Kidney (tissue), 14 donors: ENCODE measurements around the gene AMOTL2. TPM values are rescaled to one million over a fixed set of nuclear protein-coding genes. Genes with fewer than 3 reads are reported as not detected.

Source experiments
- DNase-seq, 5 donors: peaks; one replicate each; pipeline ENCODE4 v3.0.0-alpha.2; 2013 to 2020
- FAIRE-seq: peaks from 2 replicates; lab custom pipeline; 2012; peaks lifted over from hg19 to GRCh38; lab: Jason Lieb, UNC
- H3K27ac ChIP-seq, 2 donors: one replicate each; pipeline ENCODE4 v1.7.0; 2013; ENCODE audit warnings: low read depth in 2 of 2, low read length in 2 of 2, inconsistent platforms in 1 of 2
- H3K27me3 ChIP-seq: one replicate; pipeline ENCODE4 v1.7.1; 2013; ENCODE audit warnings: low read length, inconsistent platforms; ENCODE audit not compliant: control insufficient read depth, insufficient read depth
- H3K36me3 ChIP-seq, 3 donors: one replicate each; pipeline versions ENCODE4 v1.7.0 to v1.7.1; 2013; ENCODE audit warnings: low read length in 3 of 3, control low read depth in 1 of 3, inconsistent platforms in 1 of 3; ENCODE audit not compliant: insufficient read depth in 3 of 3, control insufficient read depth in 2 of 3
- H3K4me1 ChIP-seq, 3 donors: one replicate each; pipeline versions ENCODE4 v1.7.0 to v1.7.1; 2013; ENCODE audit warnings: low read length in 3 of 3, inconsistent platforms in 1 of 3, low read depth in 1 of 3; ENCODE audit not compliant: control insufficient read depth in 2 of 3, insufficient read depth in 2 of 3
- H3K4me3 ChIP-seq, 3 donors: one replicate each; pipeline versions ENCODE4 v1.7.0 to v1.8.1; 2013; ENCODE audit warnings: low read length in 3 of 3, control low read depth in 1 of 3, inconsistent platforms in 1 of 3
- H3K9ac ChIP-seq, 3 donors: one replicate each; pipeline versions ENCODE4 v1.7.0 to v1.7.1; 2013; ENCODE audit warnings: low read length in 3 of 3, control low read depth in 1 of 3, inconsistent platforms in 1 of 3
- H3K9me3 ChIP-seq, 3 donors: one replicate each; pipeline versions ENCODE4 v1.7.0 to v1.7.1; 2013; ENCODE audit warnings: low read length in 3 of 3, control low read depth in 1 of 3, inconsistent platforms in 1 of 3; ENCODE audit not compliant: control insufficient read depth in 2 of 3, insufficient read depth in 1 of 3
- CTCF ChIP-seq: IDR thresholded peaks from 3 replicates; pipeline ENCODE4 v1.5.1; 2012; ENCODE audit warnings: mild to moderate bottlenecking, moderate library complexity, borderline replicate concordance; ENCODE audit not compliant: insufficient read depth; ENCODE audit errors: extremely low read depth
- intact Hi-C: fragments of 100-400 bp; cut with DNase I; formaldehyde crosslinking; loops from one replicate; pipeline ENCODE4 v1.11.1; 2022
- polyA plus RNA-seq: library from polyadenylated mRNA; stranded (reverse); fragments of 350-450 nt; fragmentation: Illumina TruSeq; extraction: RNeasy Lipid Tissue Mini Kit (QIAGEN cat#74804); gene quantifications from one replicate; pipeline ENCODE4 v1.2.3, GENCODE V29; 2014; ENCODE audit warnings: low read depth, low replicate concordance; ENCODE audit not compliant: insufficient read depth
- total RNA-seq: library from RNA; stranded (reverse); fragmentation: NEBNext Ultra II Directional; extraction: Animal tissue kit (Norgen Biotek cat#: 25700); gene quantifications from one replicate; pipeline ENCODE4 v1.2.1, GENCODE V29; 2021
- donor health status: control.
- donor health status: control.
- donor health status: control.
- donor health status: control.
- donor health status: control.
- donor health status: DM: yes; HTN: yes; CAD: no.
- donor health status: Normal renal cell carcinoma (clear cell type).

Gene AMOTL2
- total and polyA plus RNA-seq, 2 donors from 2014 or later: 19.5 to 83.5 TPM

- no peak for FAIRE-seq
- no peak for TF ChIP-seq CTCF
- Histone ChIP-seq H3K27me3 (no peaks in the 10 kb centered on the region), H3K4me3 (peak overlapping the region in 2 of 3 donors; percentile 14 to 95), H3K4me1 (peaks cover 7 to 75% (median 69%) of the 10 kb centered on the region in 3 donors), H3K27ac (peak overlapping the region; percentile 97 to 99), H3K9me3 (no peaks in the 10 kb centered on the region), H3K9ac (peak overlapping the region in 2 of 3 donors; percentile 19 to 84), H3K36me3 (peaks cover 12 to 55% (median 28%) of the 10 kb centered on the region in 3 donors)
- intact Hi-C loops: loop anchor here (10.0 kb wide), 1 partner anchor 104 kb away; no protein-coding TSS in a partner anchor
- peak in 1 of 5 donors; percentile 72 for DNase-seq
These were observed 3.4 kb downstream of the AMOTL2 start for GRCh38 chr3:134370611-134371531.

GRCh38 chr3:134369861-134370596 is 4.2 kb downstream of the AMOTL2 start:
- peak overlapping the region in 2 of 3 donors; percentile 3 to 95 for H3K4me3 ChIP-seq
- FAIRE-seq (no peak), DNase-seq (peak in 1 of 5 donors; percentile 49)
- H3K36me3 ChIP-seq: peaks cover 12 to 64% (median 35%) of the 10 kb centered on the region in 3 donors
- peaks cover 7 to 77% (median 68%) of the 10 kb centered on the region in 3 donors for H3K4me1 ChIP-seq
- TF ChIP-seq CTCF: no peak
- H3K27me3 ChIP-seq: no peaks in the 10 kb centered on the region
- intact Hi-C loops: loop anchor here (10.0 kb wide), 1 partner anchor 105 kb away; no protein-coding TSS in a partner anchor
- peak overlapping the region; percentile 97 to 99 for H3K27ac ChIP-seq
- H3K9ac ChIP-seq: peak overlapping the region in 1 of 3 donors; percentile 84
- no peaks in the 10 kb centered on the region for H3K9me3 ChIP-seq

GRCh38 chr3:134369231-134369741 is 5.0 kb downstream of the AMOTL2 start:
- FAIRE-seq: no peak
- TF ChIP-seq CTCF: no peak
- no peaks in the 10 kb centered on the region for H3K27me3 ChIP-seq
- H3K36me3 ChIP-seq: peaks cover 12 to 70% (median 37%) of the 10 kb centered on the region in 3 donors
- H3K4me3 ChIP-seq: peak overlapping the region in 1 of 3 donors; percentile 95
- peak overlapping the region in 1 of 3 donors; percentile 55 for H3K9ac ChIP-seq
- H3K9me3 ChIP-seq: no peaks in the 10 kb centered on the region
- peak in 1 of 5 donors; percentile 34 for DNase-seq
- H3K27ac ChIP-seq: peak overlapping the region; percentile 97 to 99
- H3K4me1 ChIP-seq: peaks cover 7 to 80% (median 74%) of the 10 kb centered on the region in 3 donors
- intact Hi-C loops: no loop called here
